Kidney glomerular epithelial cell (primary cell): Measurements from ENCODE around the gene TCERG1L.
"Not testable (repeated sequence)": the region's sequence is repeated elsewhere in the genome, so short reads cannot be mapped to it uniquely, and the experiment has no call there.

Experiments
- DNase-seq: peaks from one replicate; lab custom pipeline; 2025; lab: John Stamatoyannopoulos, UW

Gene TCERG1L

DNA sequence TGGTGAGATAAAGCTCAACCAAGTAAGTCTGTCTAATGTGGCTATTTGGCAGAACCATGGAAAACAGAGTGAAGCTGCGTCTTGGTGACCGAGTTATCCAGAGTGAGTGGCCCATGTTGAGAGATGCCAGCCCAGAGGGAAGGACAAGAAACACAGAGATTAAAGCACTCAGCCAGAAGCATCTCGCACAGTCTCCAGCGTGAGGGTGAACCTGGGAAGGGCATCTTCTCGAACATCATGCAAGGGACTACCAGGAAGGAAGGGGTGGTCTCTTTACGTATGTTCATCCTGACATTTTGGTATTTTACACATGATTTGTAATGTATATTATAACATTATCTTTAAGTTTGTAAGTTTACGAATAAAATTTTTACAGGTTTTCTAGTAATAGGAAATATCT is 146.4 kb downstream of the TCERG1L start:
- DNase-seq: no peak

DNA sequence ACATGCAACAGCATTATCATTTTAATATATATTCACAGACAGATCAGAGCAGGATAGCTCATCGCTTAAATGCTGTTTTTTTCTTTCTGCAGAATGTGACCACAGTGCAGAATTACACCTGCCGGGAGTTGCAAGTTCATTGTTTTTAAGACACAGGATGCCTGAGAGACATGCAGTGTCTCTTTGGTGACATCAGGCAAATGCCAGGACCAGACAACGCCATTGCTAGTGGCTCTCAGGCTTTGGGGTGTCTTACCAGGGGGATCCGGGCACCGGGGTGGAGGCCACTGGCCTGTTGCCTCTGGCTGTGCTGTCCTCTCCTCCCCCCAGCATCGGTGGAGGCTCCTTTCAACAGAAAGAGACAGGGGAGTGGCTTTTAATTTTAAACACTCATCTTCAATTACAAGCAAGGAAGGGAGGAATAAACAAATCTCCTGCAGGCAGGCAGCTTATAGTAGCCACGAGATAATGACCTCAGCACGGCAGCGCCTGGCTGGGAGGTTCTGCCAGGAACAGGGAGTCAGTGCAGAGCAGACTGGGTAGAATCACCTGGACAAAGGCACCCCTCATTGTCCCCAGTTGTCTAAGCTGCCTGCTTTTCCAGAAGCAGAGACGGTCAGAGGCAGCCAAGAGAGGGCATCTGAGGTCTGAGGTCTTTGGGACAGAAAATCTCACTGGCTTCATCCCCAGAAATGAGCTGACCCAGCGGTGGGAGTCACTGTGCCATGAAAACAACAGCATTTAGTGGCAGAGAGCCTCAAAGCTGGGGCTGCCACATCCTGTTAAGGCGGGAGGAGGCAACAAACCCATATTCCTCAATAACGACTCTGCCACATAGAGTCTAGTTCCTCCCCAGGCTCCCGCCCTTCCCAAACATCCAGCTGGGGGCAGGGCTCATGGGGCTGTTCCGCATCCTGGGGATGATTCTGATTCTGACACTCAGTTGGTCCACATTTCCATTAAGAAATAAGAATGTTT is 148.4 kb downstream of the TCERG1L start:
- no peak for DNase-seq

- no peak for DNase-seq
These were observed 149.3 kb downstream of the TCERG1L start for GRCh38 chr10:131162211-131162610.

GRCh38 chr10:131161087-131161486 is 150.4 kb downstream of the TCERG1L start:
- DNase-seq: no peak

- DNase-seq: no peak
These were observed 151.2 kb downstream of the TCERG1L start for GRCh38 chr10:131160219-131160875.

GRCh38 chr10:131159771-131160170 is 151.8 kb downstream of the TCERG1L start:
- no peak for DNase-seq

DNA sequence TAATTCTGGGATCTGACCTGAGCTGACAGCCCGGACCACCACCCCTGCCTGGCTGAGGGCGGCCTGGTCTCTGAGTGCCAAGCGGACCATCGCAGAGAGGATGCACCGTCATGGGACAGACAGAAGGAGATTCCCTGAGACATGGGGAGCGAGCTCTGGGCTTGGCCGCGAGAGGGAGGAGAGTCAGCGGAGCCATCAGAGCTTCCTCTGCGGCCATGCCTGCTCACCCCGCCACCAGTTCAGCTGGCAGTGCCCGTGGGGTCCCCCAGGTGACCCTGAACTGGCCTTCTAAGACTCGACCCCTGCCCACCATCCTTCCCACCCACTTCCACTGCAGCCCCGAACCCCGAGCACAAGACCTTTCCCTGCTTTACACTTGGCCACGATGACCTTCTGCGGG is 152.8 kb downstream of the TCERG1L start:
- no peak for DNase-seq

DNA sequence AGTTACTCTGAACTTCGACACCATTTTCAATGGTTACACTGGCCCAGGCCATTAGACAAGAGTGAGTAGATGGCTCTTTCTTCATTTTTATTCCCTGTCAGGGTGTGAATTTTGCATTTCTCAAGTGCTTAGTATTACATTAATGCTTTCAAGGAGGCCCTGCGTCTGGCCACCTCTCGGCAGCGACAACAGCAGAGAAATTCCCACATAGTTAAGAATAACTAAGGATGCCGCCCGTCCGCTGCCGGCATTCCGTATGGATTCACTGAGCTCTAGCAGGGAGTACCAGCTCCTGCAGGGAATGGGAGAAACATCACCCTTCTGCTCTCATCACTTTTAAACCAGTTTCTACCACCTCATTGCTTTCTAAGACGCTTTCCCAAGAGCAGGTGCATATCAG is 153.6 kb downstream of the TCERG1L start:
- no peak for DNase-seq

DNA sequence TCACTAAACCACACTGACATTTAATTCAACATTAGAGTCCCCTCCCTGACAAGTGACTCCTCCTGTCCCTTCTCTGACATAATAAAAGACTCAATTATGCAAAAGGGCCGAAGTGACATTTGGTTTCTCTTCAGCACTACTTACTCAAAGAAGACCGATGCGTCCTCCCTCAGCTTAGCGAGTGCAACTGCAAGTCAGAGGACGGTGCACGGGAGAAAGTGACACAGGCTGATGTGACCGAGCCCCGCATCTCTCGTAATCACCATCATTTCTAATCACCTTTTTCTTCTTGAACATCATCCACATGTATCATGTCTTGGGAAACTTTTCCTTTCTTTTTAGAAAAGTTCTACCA is 155.7 kb downstream of the TCERG1L start:
- DNase-seq: no peak

DNA sequence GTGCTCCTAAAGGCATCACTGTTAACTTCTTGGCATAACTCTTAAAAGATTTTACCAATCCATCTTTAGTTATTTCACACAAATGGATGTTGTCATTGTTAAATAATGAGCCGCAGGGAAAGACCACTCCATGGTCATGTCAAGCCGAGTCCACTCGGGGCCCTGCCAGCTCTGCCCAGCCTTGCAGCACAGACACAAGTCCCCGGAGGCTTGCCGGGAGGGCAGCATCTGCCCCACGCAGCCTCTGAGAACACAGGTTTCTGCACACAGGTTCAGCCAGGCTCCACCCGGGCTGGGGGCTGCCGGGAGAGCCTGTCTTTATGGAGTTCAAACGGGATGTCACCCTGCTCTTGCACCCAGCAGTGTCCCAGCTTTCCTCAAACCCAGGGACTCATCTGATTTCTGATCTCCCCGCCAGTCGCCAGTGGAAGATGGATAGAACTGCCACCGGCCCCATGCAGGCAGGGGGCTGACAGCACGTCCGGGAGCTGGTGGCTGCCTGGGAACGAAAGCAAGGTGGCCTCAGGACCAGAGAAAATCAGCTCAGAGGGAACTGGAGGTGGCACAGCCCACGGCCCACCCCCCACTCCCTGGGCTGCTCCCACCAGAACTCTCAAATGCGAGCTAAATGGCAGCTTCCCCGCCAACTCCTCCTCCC is 156.2 kb downstream of the TCERG1L start:
- DNase-seq: no peak

GRCh38 chr10:131154306-131155025 is 157.1 kb downstream of the TCERG1L start:
- no peak for DNase-seq

- not testable (repeated sequence) for DNase-seq
These were observed 159.1 kb downstream of the TCERG1L start for GRCh38 chr10:131152456-131152855.

- no peak for DNase-seq
These were observed 161.4 kb downstream of the TCERG1L start for GRCh38 chr10:131150126-131150525.

- DNase-seq: no peak
These were observed 161.9 kb downstream of the TCERG1L start for GRCh38 chr10:131149586-131149985.

DNA sequence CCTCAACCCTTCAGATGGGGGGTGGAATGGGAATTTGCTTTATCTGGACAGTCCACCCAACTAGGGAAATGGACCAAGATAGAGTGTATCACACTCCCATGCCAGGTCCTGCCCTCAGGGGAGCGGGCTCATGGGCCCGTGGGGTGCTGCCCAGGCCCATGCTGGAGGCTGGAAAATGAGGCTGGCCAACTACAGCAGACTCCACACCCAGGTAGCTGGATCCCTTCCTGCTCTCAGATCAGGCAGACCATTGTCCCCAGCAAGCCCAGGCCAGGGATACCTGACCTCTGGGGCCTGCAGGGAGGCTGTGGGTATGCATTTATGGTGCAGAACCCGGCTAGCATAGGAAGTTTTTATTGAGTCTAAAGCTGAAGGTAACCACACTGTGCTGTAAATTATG is 162.4 kb downstream of the TCERG1L start:
- DNase-seq: no peak

DNA sequence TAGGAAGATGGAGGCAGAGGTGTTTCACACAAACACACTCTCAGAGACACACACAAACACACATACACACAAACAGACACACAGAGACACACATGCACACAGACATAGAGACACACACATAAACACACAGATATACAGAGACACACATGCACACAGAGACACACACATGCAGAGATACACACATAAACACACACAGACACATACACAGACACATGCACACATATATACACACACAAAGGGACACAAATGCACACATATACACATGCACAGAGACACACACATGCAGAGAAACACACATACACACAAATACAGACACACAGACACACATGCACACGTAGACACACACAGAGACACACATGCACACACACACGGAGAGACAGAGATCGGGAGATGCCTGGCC is 163.3 kb downstream of the TCERG1L start:
- no peak for DNase-seq

GRCh38 chr10:131147301-131147975 is 164.1 kb downstream of the TCERG1L start:
- no peak for DNase-seq

- no peak for DNase-seq
These were observed 164.7 kb downstream of the TCERG1L start for GRCh38 chr10:131146790-131147189.

- no peak for DNase-seq
These were observed 165.8 kb downstream of the TCERG1L start for GRCh38 chr10:131145756-131146155.

- no peak for DNase-seq
These were observed 166.7 kb downstream of the TCERG1L start for GRCh38 chr10:131144711-131145375.

GRCh38 chr10:131144196-131144595 is 167.3 kb downstream of the TCERG1L start:
- DNase-seq: no peak
